HL-60 (cell line): ENCODE measurements around the gene C5orf58.
A peak's percentile ranks its signal among the peaks of the same experiment; 100 is the strongest.

Source experiments
- DNase-seq, 2 experiments: peaks; one replicate each; pipeline ENCODE4 v3.0.0-alpha.2; 2010 to 2020; ENCODE audit warnings: low read depth in 1 of 2, low spot score in 1 of 2
- H3K27ac ChIP-seq: fragments of 250-450 bp; sonication (Bioruptor Pico); replicated peaks from 2 replicates; pipeline ENCODE4 v1.5.1; 2020; ENCODE audit warnings: mild to moderate bottlenecking, moderate library complexity
- H3K27me3 ChIP-seq: fragments of 250-450 bp; sonication (Bioruptor Pico); 2 replicates; pipeline ENCODE4 v1.5.1; 2021; ENCODE audit warnings: mild to moderate bottlenecking, moderate library complexity; ENCODE audit not compliant: insufficient read depth, poor library complexity, severe bottlenecking
- H3K4me3 ChIP-seq: replicated peaks from 2 replicates; pipeline ENCODE4 v1.5.1; 2011; ENCODE audit warnings: mild to moderate bottlenecking, control low read depth, low read length; ENCODE audit not compliant: insufficient read depth
- CTCF ChIP-seq: IDR thresholded peaks from one replicate; pipeline ENCODE4 v1.5.1; 2011; ENCODE audit warnings: low read length, control low read depth, inconsistent platforms; ENCODE audit not compliant: insufficient read depth
- GABPA ChIP-seq: IDR thresholded peaks from 2 replicates; pipeline ENCODE4 v1.6.1; 2012; ENCODE audit warnings: low read depth
- POLR2AphosphoS5 ChIP-seq: IDR thresholded peaks from 2 replicates; pipeline ENCODE4 v1.6.1; 2012; ENCODE audit warnings: low read depth
- REST ChIP-seq: IDR thresholded peaks from 2 replicates; pipeline ENCODE4 v1.6.1; 2012; ENCODE audit warnings: low read depth; ENCODE audit not compliant: insufficient replicate concordance
- SPI1 ChIP-seq: IDR thresholded peaks from 2 replicates; pipeline ENCODE4 v1.6.1; 2012; ENCODE audit warnings: low read depth, mild to moderate bottlenecking, borderline replicate concordance

C5orf58 gene

GRCh38 chr5:170216257-170216864, 16.4 kb upstream of the C5orf58 start:
- TF ChIP-seq CTCF (peak; percentile 73), REST (no peak)
- no peak overlapping the region for H3K4me3 ChIP-seq
- no peaks in the 10 kb centered on the region for H3K27me3 ChIP-seq
- DNase-seq = peak in 1 of 2 experiments; percentile 49
- H3K27ac ChIP-seq = no peak overlapping the region

- Histone ChIP-seq H3K27me3 (no peaks in the 10 kb centered on the region), H3K4me3 (no peak overlapping the region), H3K27ac (no peak overlapping the region)
- TF ChIP-seq REST (no peak), CTCF (no peak), SPI1 (no peak), GABPA (no peak), POLR2AphosphoS5 (no peak)
- no peak for DNase-seq
Observed at GRCh38 chr5:170217831-170218230, 15.0 kb upstream of the C5orf58 start.

- no peaks in the 10 kb centered on the region for H3K27me3 ChIP-seq
- no peak for DNase-seq
- TF ChIP-seq CTCF = no peak
- TF ChIP-seq POLR2AphosphoS5 = no peak
- TF ChIP-seq SPI1 = no peak
- no peak for TF ChIP-seq REST
- no peak for TF ChIP-seq GABPA
Observed at GRCh38 chr5:170218726-170219125, 14.1 kb upstream of the C5orf58 start.

More at GRCh38 chr5:170218726-170219125, 14.1 kb upstream of the C5orf58 start:
- no peak overlapping the region for H3K27ac ChIP-seq
- H3K4me3 ChIP-seq = no peak overlapping the region
